Stimulated activated CD4-positive, alpha-beta T cell treated with anti-CD3 and anti-CD28 coated beads, Interleukin-12 subunit alpha, Interleukin-12 subunit beta, amount 100 ng/mL, for 4 hours (primary cell): ENCODE measurements around the gene WWC2.
"Not testable (repeated sequence)": the region's sequence is repeated elsewhere in the genome, so short reads cannot be mapped to it uniquely, and the experiment has no call there.

Experiments used
- DNase-seq: peaks from one replicate; pipeline ENCODE4 v3.0.0-alpha.2; 2020

The WWC2 gene

DNA sequence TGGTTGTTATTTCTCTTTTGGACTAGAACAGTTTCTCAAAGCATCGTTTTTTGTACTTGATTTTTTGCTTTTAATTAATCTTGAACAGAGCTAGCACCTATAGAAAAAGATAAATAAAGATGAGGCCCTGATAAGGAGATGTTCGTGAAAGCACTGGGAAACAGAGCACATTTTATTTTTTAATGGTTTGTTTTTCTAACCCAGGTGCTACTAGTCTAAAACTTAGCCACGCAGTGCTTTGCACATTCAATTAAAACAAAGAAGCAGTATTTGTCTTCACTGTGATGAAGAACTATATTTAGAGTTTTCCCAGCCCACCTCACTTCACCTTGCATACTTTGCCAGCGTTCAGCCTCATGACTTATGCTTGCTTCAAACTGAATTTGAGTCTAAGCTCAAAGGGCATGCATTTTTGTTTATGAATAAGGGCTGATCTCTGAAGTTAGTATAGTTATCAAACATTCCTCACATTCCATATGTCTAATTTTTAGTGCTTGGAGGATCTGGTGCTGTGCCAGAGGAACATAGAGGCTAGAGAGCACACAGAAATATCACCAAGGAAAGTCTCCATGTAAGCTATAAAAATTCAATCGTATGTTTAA is 76.7 kb downstream of the WWC2 start:
- no peak for DNase-seq

DNA sequence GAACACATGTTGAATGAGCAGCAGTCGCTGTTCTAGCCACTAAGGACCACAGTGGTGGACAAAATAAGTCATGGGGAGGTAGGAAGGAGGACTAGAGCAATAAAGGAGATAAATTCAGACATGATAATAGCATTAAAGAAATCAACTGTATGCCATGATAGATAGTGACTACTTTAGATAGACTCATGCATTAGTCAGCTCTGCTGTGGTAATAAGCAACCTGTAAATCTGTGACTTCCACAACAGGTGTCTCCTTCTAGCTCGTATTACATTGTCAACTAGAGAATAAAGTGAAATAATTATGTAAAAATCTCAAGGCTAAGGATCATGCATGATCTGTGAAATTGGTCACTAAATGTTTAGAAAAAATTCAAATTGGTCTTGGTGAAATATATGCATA is 77.9 kb downstream of the WWC2 start:
- DNase-seq: no peak

DNA sequence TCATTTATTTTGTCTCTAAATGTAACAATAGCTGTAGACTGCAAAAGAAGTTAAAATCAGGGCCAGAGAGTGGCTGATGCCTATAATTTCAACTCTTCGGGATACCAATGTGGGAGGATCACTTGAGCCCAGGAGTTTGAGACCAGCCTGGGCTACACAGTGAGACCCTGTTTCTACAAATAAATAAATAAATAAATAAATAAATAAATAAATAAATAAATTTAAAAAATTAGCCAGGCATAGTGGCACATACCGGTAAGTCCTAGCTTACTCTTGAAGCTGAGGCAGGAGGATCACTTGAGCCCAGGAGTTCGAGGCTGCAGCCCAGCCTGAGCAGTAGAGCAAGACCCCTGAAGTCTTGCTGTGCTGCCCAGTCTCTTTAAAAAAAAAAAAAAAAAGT is 79.1 kb downstream of the WWC2 start:
- DNase-seq: no peak

DNA sequence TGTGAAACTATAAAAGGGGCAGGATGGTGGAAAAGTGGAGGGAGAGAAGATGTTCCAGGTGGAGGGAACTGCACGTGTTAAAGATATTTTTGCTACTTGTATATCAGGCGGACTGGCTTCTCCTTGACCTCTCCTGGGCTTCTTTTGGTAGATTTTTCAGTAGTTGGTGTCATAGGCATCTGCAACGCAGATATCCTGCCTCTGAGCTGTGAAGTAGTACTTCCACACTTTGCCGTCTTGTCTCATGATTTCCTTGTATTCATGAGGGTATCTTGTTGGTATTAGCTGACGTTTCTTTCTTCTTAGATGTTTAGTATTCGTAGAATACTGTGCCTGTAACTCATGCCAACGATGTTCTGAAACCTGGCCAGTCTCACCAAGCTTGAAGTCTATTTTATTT is 81.0 kb downstream of the WWC2 start:
- no peak for DNase-seq

DNA sequence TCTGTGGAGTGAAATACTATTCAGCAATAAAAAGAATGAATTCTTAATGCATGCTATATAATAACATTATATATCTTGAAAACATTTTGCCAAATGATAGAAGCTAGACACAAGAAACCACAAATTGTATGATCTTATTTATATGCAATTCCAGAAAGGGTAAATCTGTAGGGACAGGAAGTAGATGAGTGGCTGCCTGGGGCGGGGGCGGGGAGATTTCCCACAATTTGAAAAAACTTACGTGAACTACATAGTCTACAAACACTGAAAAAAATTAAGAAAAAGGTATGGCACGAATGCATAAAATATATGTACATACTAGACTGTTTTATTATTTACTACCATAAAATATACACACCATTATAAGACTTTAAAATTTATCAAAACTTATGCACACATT is 81.6 kb downstream of the WWC2 start:
- DNase-seq: no peak

DNA sequence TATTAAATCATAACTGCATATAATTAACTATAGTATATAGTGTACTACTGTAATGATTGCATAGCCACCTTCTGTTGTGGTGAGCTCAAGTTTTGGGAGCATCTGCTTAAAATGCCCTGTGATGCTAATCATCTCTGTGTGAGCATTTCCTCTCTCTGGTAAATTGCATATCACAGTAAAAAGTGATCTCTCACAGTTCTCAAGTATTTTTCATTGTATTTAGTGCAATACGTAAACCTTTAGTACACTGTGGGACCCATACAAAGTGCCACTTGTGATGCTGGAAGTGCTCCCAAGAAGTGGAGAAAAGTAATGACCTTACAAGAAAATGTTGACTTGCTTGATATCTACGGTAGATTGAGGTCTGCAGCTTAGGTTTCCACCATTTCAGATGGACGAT is 82.0 kb downstream of the WWC2 start:
- no peak for DNase-seq

DNA sequence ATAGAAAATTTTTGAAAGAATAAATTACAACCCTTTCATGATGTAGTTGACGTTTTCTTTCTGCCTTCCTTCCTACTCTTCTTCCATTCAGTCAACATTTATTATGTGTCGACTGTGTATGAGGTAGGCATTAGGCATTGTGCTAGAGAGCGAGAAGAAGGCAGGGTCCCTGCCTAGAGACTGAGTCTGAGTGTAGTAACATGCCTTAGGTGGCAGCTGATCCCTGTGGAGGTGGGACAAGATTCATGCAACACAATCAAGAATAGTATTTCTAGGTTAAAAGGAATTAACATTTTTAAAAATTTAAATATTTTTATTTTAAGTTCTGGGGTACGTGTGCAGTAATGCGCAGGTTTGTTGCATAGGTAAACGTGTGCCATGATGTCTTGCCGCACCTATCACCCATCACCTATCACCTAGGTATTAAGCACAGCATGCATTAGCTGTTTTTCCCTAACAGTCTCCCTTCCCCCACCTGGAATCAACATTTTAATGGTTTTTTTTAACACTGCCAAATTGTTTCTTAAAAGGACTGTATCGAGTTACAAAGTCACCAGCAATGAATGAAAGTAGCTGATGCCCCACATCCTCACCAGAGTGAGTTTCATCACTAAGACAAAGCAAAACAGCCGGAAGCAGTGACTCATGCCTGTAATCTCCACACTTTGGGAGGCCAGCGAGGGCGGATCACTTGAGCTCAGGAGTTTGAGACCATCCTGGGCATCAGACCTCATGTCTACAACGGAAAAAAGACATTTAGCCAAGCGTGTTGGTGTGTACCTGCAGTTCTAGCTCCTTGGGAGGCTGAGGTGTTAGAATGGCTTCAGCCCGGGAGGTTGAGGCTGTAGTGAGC is 84.0 kb downstream of the WWC2 start:
- DNase-seq: no peak

DNA sequence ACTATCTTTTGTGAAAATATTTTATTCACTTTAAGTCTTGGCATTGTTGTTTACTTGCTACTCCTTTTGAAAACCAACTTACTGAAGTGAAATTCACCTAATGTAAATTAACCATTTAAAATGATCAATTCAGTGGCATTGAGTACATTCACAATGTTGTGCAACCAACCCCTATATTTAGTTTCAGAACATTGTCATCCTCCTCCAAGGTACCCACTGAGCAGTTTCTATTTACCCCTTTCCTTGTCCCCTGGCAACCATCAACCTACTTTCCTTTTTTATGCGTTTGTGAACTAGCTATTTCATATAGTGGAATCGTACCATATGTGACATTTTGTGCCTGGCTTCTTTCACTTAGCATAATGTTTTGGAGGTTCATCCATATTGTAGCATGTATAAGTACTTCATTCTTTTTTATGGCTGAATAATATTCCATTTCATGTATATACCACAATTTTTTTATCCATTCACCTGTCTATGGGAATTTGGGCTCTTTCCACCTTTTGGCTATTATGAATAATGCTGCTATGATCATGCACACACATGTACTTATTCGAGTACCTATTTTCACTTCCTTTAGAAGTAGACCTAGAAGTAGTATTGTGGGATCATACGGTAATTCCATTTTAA is 85.0 kb downstream of the WWC2 start:
- no peak for DNase-seq

DNA sequence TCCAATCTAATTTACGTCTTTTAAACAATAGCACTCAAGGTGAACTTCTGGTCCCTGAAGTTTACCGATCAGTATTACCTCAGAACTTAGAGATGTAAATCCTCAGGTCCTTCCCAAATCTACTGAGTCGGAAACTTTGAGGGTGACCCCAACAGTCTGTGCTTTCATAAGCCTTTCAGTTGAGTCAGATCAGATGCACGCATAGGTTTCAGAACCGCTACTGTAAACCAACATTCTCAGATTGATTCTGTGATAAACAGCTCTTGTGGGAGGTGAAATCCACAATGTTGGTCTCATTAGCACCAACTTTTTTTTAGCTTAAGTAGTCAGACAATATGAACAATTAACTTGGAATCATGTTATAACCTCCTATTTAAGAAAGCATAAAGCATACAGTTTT is 86.0 kb downstream of the WWC2 start:
- DNase-seq: no peak

DNA sequence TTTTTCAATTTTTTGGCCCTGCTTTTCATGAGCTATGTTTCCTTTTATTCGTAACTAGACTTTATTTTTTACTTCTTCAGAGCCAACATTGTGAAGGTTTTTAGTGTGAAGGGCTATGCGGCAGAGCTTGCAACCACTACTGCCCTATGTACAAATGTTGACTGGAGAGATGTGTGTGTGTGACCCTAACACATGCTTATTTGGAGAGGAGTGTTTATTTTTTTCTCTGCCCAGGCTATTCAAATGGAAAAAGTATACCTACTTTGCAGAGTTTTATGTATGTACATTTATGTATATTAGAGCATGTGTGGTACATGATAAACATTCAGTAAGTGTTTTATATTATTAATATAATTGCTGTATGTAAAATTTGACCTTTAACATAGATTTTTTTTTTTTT is 86.5 kb downstream of the WWC2 start:
- no peak for DNase-seq

DNA sequence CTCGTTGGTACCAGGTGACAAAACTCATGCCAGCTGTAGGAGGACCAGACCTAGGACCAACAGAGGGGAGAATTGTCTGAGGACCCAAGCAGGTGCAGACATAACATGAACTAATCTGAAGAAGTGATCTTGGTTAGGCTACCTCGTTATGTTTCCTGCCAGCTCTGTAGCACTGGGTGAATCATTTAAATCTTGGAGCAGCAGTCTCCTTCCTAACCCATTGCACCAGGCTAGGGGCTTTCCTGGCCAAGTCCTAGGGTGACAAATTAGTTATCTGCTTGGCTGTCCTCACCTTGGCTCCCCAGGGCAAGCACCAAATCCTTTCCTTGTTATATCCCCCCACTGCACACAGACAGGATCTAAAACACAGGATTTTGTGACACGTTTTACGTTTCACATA is 87.8 kb downstream of the WWC2 start:
- no peak for DNase-seq

DNA sequence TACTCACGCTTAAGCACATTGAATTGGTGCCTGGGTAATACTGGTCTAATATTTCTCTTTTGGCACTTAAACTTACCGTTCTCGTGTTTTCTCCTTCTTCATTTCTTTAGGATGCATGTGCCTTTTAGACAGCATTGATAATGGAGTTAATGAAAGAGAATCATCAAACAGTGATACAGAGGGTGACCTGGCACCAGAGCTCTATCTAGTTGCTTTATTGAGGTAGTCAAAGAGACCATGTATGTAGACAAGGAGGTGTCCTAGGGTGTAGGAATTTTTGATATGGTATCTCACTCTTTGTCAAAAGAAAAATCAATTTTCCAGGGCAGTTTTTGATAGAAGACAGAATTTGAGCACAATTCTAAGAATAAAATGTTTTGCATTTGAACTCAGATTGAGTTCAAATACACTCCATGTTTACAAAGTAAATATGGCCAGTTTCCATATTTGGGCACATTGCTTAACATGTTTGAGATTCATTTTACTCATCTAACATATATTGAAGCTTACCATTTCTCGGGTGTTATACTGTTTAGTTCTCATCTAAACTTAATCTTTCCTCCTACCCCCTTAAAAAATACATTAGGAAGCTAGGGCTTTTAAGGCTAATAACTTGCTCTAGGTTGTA is 92.0 kb downstream of the WWC2 start:
- DNase-seq: no peak

DNA sequence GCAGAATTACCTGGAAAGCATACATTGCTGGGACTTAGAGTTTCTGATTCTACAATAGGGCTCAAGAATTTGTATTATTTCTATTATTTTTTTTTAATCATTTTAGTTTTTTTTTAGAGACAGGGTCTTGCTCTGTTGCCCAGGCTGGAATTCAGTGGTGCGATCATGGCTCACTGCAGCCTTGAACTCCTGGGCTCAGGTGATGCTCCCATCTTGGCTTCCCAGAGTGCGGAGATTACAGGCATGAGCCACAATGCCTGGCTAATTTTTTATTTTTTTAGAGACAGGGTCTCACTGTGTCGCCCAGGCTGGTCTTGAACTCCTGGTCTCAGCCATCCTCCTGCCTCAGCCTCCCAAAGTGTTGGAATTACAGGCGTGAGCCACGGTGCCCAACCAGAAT is 92.6 kb downstream of the WWC2 start:
- no peak for DNase-seq

DNA sequence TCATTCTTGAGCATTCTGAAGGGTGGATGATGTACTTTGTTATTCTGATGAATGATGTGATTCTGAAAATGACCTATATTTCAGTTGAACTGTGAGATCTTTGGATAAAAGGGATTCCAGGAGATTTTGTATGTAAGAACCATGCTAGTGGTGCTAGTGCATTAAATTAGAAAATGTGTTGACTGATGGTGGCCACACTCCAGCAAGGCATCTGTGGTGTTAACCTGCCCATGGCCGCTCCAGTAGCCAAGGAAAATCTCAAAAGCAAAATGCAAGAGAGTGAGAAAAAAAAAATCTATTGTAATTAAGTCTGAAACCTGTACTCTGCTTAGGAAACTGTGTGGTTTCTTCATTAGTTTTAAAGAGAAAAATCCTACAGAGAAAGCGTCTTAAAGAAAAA is 93.5 kb downstream of the WWC2 start:
- no peak for DNase-seq

DNA sequence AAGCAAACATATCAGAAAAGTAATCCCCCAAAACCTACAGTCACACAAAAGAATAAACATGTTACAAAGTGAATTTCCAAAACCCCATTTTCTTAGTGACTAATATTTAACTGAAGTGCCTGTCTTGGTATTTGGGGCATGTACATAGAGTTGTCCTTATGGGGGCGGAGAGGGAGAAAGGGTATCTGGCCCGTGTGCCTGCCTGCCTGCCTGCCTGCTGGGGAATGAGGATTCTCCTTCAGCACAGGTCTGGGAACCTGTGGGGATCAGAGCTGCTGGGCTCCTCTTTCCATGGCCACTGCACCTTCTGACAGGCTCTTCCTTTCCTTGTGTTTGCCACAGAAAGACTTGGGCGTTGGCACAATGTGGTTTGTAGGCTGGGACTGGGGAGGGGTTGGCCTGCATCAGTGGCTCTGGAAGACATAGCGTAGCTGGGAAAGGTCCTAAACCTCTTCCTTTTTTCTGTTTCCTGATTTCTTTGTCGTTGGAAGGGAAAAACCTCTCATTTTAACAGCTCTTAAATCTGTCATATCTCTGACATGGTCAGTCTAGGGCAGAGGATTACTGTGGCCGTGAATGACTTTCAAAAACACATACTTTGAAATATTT is 94.8 kb downstream of the WWC2 start:
- not testable (repeated sequence) for DNase-seq

DNA sequence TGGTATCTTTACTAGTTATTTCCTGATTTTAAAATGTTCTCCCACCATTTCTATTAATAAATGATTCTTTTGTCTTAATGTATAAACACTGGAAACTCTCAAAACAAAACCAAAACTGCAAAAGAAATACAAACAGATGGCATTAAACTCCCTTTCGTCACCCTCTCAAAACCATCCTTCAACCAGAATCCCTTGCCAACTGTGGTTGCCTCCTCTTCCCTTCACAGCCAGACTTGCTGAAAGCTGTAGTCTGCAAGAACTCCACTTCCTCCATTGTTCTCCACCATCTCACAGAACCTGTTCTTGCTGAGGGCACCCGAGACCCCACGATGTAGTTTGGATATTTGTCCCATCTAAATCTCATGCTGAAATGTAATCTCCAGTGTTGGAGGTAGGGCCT is 96.5 kb downstream of the WWC2 start:
- DNase-seq: no peak

DNA sequence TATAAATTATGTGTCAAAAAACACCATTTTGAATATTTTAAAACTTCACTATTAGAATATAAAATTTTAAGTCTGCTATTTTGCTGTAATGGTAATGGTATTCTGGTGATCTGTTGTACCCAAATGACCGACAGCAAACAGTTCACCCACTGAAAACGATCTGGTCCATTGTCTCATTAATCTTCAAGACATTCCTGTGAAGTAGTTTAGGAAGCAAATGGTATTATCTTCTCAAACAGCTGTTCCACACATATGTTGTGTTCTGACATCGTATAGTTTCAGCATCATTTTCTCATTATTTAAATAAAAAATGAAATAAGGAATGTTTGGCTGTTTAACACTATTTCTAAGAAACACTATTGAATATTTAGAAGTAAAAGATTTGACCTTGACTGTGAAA is 98.1 kb downstream of the WWC2 start:
- no peak for DNase-seq

DNA sequence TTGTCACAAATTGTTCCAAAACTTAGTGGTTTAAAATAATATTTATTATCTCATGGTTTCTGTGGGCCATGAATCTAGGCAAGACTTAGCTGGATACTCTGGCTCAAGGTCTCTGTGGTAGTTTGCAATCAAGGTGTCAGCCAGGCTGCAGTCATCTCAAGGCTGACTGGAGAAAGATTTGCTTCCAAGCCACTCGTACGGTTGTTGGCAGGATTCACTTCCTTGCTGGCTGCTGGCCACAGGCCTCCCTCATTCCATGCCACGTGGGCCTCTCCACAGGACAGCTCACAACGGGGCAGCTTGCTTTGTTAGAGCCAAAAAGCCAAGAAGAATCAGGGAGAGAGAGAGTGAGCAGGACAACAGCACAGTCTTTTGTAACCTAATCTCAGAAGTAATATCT is 101.4 kb downstream of the WWC2 start:
- DNase-seq: no peak

DNA sequence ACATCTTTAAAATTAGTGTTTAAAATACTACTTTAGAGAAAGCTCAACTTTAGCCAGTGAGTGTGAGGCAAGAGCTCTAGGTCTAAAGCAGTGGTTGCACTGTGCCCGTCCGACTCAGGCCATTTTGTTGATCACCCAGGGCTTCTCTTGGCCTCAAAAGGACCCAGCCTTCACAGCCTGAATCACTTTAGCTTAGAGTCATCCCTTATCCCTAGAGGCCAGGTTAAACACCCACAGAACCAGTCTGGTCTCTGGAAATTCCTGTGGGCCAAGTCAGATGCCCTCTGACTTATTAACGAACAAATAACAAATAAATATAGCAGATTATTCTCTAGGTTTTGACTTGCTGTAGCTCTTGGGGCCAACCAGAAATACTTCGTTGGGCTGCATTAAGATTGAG is 102.3 kb downstream of the WWC2 start:
- DNase-seq: no peak

DNA sequence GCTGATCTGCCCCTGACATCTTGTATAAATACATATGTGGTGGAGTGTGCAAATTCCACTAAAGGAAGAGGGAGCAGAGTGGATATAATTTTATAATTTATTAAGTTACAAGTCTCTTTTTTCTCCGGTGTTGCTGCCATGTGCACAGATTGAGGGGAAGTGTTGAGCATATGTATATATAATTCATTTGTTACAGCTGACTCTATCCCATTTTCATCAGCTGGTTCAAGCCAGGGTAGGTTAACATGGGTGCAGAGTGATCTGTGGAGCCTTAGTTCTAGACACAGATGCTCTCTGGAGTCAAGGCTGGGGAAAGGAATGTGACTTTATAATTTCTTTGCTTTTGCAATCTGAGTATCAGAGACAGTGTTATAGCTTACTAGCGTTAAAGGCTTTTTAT is 103.5 kb downstream of the WWC2 start:
- no peak for DNase-seq

DNA sequence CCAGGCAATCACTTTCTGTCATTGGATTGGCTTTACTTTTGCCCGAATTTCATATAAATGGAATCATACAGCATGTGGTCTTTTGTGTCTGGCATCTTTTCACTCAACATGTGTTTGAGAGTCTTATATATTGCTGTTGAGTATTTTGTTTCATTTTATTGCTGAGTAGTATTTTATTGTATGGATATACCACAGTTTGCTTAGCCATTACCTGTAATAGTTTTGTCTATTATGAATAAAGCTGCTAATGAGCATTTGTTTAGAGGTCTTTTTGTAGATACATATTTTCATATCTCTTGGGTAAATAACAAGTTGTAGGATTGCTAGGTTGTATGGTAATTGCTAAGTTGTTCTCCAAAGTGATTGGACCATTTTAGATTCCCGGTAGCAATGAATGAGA is 105.7 kb downstream of the WWC2 start:
- DNase-seq: no peak

DNA sequence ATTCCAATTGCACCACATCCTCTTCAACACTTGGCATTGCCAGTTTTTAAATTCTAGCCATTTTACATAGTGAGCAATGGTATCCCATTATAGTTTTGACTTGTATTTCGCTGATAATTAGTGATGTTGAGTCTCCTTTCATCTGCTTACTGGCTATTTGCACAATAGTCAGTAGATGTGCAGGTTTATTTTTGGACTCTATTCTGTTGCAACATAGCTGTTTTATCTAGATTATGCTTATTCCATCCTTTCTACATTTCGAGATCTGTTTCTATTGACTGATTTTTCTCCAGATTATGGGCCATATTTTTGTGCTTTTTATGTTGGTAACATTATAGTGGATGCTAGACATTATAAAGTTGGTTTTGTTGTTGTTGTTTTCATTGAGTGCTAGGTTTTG is 106.1 kb downstream of the WWC2 start:
- no peak for DNase-seq

DNA sequence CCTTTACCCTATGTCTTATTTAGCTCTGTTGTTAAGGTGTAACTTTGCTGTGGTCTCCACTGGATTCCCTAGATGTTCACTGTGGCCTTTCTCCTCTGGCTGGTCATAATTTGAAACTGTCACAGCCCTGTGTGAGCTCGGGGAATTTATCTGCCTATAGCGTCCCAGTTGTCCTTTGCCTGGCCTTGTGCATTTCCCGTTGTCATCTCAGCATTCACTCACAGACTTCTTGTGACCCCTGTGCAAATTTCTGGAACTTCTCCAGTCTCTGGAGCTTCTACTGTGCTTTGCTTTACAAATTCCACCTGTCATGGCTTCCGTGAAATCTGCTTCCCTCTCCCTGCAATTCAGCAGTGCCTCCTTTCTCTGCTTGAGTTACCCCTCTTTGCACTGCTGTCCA is 106.7 kb downstream of the WWC2 start:
- DNase-seq: no peak

DNA sequence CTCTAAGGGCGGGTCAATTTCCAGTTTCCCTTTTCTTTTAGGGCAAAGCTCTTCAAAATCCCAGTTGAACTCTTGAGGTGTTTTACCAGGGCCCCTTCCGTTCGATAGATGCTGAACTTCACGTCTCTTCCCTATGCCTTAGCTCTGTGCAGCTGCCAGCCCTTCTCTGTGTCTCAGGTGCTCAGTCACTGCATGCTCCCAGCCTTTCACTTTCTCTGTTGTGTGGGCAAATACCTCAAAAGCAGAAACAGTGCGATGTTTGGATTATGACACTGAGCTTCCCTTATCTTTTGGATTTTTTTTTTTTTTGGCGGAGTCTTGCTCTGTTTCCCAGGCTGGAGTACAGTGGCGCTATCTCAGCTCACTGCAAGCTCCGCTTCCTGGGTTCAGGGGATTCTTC is 112.5 kb downstream of the WWC2 start:
- DNase-seq: no peak
